ENCODE data around the gene DNAJC6.

DNA sequence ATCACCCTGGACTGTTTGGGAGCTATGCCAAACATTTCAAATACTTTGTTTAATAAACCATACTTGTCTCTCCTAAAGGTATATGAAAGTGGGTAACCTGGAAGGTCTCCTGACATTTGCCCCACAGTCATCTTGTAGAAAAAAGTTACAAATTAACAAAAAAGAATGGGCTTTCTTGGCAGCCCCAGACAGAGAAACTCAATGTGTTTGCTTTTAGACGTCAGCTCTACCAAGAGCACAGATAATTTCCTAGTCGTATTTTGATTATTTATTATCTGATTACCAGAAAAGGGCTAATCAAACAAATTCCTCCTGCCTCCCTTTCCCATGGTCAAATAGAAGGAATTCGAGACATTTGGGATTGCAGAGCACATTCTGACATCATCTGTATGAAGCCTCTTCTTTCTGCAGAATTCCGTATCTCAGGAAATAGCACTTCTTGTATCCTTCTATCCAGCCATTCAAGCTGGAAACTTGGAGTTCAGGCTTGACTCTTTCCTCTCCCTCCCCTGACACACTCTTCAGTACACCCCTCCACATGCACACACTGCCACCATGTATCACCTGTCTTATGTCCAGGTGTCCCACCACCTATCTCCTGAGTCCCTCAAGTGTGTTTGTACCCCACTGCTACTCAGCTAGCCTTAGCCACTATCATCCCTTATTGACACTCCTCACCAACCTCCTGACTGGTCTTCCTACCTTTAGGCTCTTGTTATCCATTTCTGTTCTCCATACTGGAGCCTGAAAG is 68.3 kb downstream of the DNAJC6 start:
- no peak for TF ChIP-seq CTCF (IDR thresholded peaks at IDR 0.05; ENCODE audit: poor library complexity)
- no peak for TF ChIP-seq EZH2 (IDR thresholded peaks at IDR 0.05; ENCODE audit: borderline replicate concordance)
- no peak for TF ChIP-seq EZH2phosphoT487 (IDR thresholded peaks at IDR 0.05; ENCODE audit: low read depth, severe bottlenecking, unreplicated experiment)

Data from hepatocyte (in vitro differentiated cells).